Measurements from ENCODE around the gene MEMO1.
"Not testable (repeated sequence)": the region's sequence is repeated elsewhere in the genome, so short reads cannot be mapped to it uniquely, and the experiment has no call there.

Gene MEMO1

GRCh38 chr2:31901900-31902299 is 108.9 kb downstream of the MEMO1 start:
- no peak overlapping the region for H3K4me3 ChIP-seq (ENCODE audit: low read depth, low read length)
- no peak for TF ChIP-seq CTCF (IDR thresholded peaks at IDR 0.05; ENCODE audit: low read depth, low read length, missing control alignments)
- no peak for DNase-seq (ENCODE audit: low read depth)

GRCh38 chr2:31900156-31900555 is 110.7 kb downstream of the MEMO1 start:
- DNase-seq (ENCODE audit: low read depth); H3K4me3 ChIP-seq (ENCODE audit: low read depth, low read length): not testable (repeated sequence)

- not testable (repeated sequence) for DNase-seq (ENCODE audit: low read depth); H3K4me3 ChIP-seq (ENCODE audit: low read depth, low read length)
Observed at GRCh38 chr2:31898346-31898745, 112.5 kb downstream of the MEMO1 start.

GRCh38 chr2:31897340-31897739 is 113.5 kb downstream of the MEMO1 start:
- H3K4me3 ChIP-seq (ENCODE audit: low read depth, low read length); DNase-seq (ENCODE audit: low read depth): not testable (repeated sequence)

GRCh38 chr2:31896293-31896692 is 114.5 kb downstream of the MEMO1 start:
- DNase-seq (ENCODE audit: low read depth) = no peak
- no peak overlapping the region for H3K4me3 ChIP-seq (ENCODE audit: low read depth, low read length)
- no peak for TF ChIP-seq CTCF (IDR thresholded peaks at IDR 0.05; ENCODE audit: low read depth, low read length, missing control alignments)

- no peak for DNase-seq (ENCODE audit: low read depth)
- TF ChIP-seq CTCF (IDR thresholded peaks at IDR 0.05; ENCODE audit: low read depth, low read length, missing control alignments) = no peak
- H3K4me3 ChIP-seq (ENCODE audit: low read depth, low read length) = no peak overlapping the region
Observed at GRCh38 chr2:31894656-31895055, 116.2 kb downstream of the MEMO1 start.

- no peak for TF ChIP-seq CTCF (IDR thresholded peaks at IDR 0.05; ENCODE audit: low read depth, low read length, missing control alignments)
- H3K4me3 ChIP-seq (ENCODE audit: low read depth, low read length) = no peak overlapping the region
- no peak for DNase-seq (ENCODE audit: low read depth)
Observed at GRCh38 chr2:31893094-31893493, 117.7 kb downstream of the MEMO1 start.

- H3K4me3 ChIP-seq (ENCODE audit: low read depth, low read length) = no peak overlapping the region
- no peak for TF ChIP-seq CTCF (IDR thresholded peaks at IDR 0.05; ENCODE audit: low read depth, low read length, missing control alignments)
- DNase-seq (ENCODE audit: low read depth) = no peak
Observed at GRCh38 chr2:31889044-31889443, 121.8 kb downstream of the MEMO1 start.

- no peak for TF ChIP-seq CTCF (IDR thresholded peaks at IDR 0.05; ENCODE audit: low read depth, low read length, missing control alignments)
- DNase-seq (ENCODE audit: low read depth) = no peak
- H3K4me3 ChIP-seq (ENCODE audit: low read depth, low read length) = no peak overlapping the region
Observed at GRCh38 chr2:31888550-31888949, 122.3 kb downstream of the MEMO1 start.

All from GM12864 (cell line).